RWPE2 (cell line): ENCODE results near the gene RAX.

ENCODE experiments used
- ATAC-seq: fragments of 200-7000 bp; cut with Tn5 transposase; 3 replicates; pipeline ENCODE4 v1.9.1; 2021; ENCODE audit warnings: low read depth
- DNase-seq: peaks from one replicate; pipeline ENCODE4 v3.0.0-alpha.2; 2020; ENCODE audit warnings: low spot score
- H3K27ac ChIP-seq: fragments of 450-650 bp; 2 replicates; pipeline ENCODE4 v1.5.1; 2017; ENCODE audit warnings: mild to moderate bottlenecking; ENCODE audit not compliant: poor library complexity, severe bottlenecking
- H3K27me3 ChIP-seq: fragments of 250-450 bp; sonication (Bioruptor Pico); 2 replicates; pipeline ENCODE4 v1.5.1; 2021; ENCODE audit warnings: mild to moderate bottlenecking, moderate library complexity; ENCODE audit not compliant: insufficient read depth, poor library complexity, severe bottlenecking
- H3K36me3 ChIP-seq: fragments of 250-450 bp; sonication (Bioruptor Pico); 2 replicates; pipeline ENCODE4 v1.5.1; 2020; ENCODE audit warnings: low read depth, mild to moderate bottlenecking, moderate library complexity
- H3K4me1 ChIP-seq: fragments of 250-450 bp; sonication (Bioruptor Pico); 2 replicates; pipeline ENCODE4 v1.5.1; 2021; ENCODE audit warnings: mild to moderate bottlenecking, moderate library complexity; ENCODE audit not compliant: insufficient read depth, poor library complexity, severe bottlenecking
- H3K4me3 ChIP-seq: fragments of 250-450 bp; sonication (Bioruptor Pico); 2 replicates; pipeline ENCODE4 v1.5.1; 2021; ENCODE audit warnings: mild to moderate bottlenecking, moderate library complexity; ENCODE audit not compliant: severe bottlenecking
- H3K9me3 ChIP-seq: fragments of 250-450 bp; sonication (Bioruptor Pico); 2 replicates; pipeline ENCODE4 v1.5.1; 2021; ENCODE audit warnings: mild to moderate bottlenecking, moderate library complexity; ENCODE audit not compliant: severe bottlenecking
- CTCF ChIP-seq: fragments of 450-650 bp; IDR thresholded peaks from one replicate; pipeline ENCODE4 v1.5.1; 2017; ENCODE audit warnings: mild to moderate bottlenecking, moderate library complexity; ENCODE audit not compliant: poor library complexity, severe bottlenecking

RAX gene

GRCh38 chr18:59275406-59275949 lies 2.2 kb upstream of the RAX start:
- H3K4me1 ChIP-seq = no peaks in the 10 kb centered on the region
- H3K27ac ChIP-seq = no peak overlapping the region
- H3K36me3 ChIP-seq = no peaks in the 10 kb centered on the region
- peaks cover 100% of the 10 kb centered on the region for H3K27me3 ChIP-seq
- no peak overlapping the region for H3K4me3 ChIP-seq
- no peak for ATAC-seq
- DNase-seq = no peak
- no peak for TF ChIP-seq CTCF
- H3K9me3 ChIP-seq = no peaks in the 10 kb centered on the region

- H3K27ac ChIP-seq = no peak overlapping the region
- H3K4me3 ChIP-seq = no peak overlapping the region
- no peak for TF ChIP-seq CTCF
- no peak for ATAC-seq
- H3K27me3 ChIP-seq = peaks cover 100% of the 10 kb centered on the region
- no peaks in the 10 kb centered on the region for H3K9me3 ChIP-seq
- no peak for DNase-seq
- H3K36me3 ChIP-seq = no peaks in the 10 kb centered on the region
- no peaks in the 10 kb centered on the region for H3K4me1 ChIP-seq
Observed at GRCh38 chr18:59274533-59274928, 1.3 kb upstream of the RAX start.

GRCh38 chr18:59273759-59274532 lies 692 bp upstream of the RAX start:
- H3K4me1 ChIP-seq = no peaks in the 10 kb centered on the region
- H3K36me3 ChIP-seq = no peaks in the 10 kb centered on the region
- no peaks in the 10 kb centered on the region for H3K9me3 ChIP-seq
- no peak overlapping the region for H3K27ac ChIP-seq
- H3K4me3 ChIP-seq = no peak overlapping the region
- peaks cover 99% of the 10 kb centered on the region for H3K27me3 ChIP-seq
- no peak for ATAC-seq
- DNase-seq = no peak
- TF ChIP-seq CTCF = no peak

- Histone ChIP-seq H3K4me3 (no peak overlapping the region), H3K27ac (no peak overlapping the region), H3K4me1 (no peaks in the 10 kb centered on the region), H3K27me3 (peaks cover 99% of the 10 kb centered on the region), H3K36me3 (no peaks in the 10 kb centered on the region), H3K9me3 (no peaks in the 10 kb centered on the region)
- DNase-seq (no peak), ATAC-seq (no peak)
- no peak for TF ChIP-seq CTCF
Observed at GRCh38 chr18:59272221-59272888, 899 bp downstream of the RAX start.
